CD8-positive, alpha-beta memory T cell (primary cell): ENCODE results near the gene CDK9. TPM values are rescaled to one million over a fixed set of nuclear protein-coding genes. Genes with fewer than 3 reads are reported as not detected.

Experiments used
- CTCF ChIA-PET: fragments of 350-600 bp; sonication (Branson Sonifier 250); formaldehyde crosslinking; loops from one replicate; lab custom pipeline; 2021; ENCODE audit warnings: antibody characterized with exemption; lab: Charles Lee
- POLR2A ChIA-PET: fragments of 350-600 bp; sonication (Branson Sonifier 250); formaldehyde crosslinking; loops from one replicate; lab custom pipeline; 2021; ENCODE audit warnings: antibody characterized with exemption; lab: Charles Lee
- DNase-seq, 5 donors: peaks; one replicate each; pipeline versions ENCODE4 v3.0.0 to v3.0.0-alpha.2; 2020 to 2022; ENCODE audit warnings: mixed read lengths in 1 of 5
- H3K27ac ChIP-seq: one replicate; pipeline ENCODE4 v1.7.0; 2013; ENCODE audit warnings: low read depth, mild to moderate bottlenecking, low read length, moderate library complexity
- H3K27me3 ChIP-seq: 2 replicates; pipeline ENCODE4 v1.7.0; 2013; ENCODE audit warnings: low read length, mild to moderate bottlenecking; ENCODE audit not compliant: insufficient read depth, poor library complexity, severe bottlenecking
- H3K36me3 ChIP-seq: 2 replicates; pipeline ENCODE4 v1.7.0; 2013; ENCODE audit warnings: mild to moderate bottlenecking, low read length, moderate library complexity; ENCODE audit not compliant: insufficient read depth
- H3K4me1 ChIP-seq: 2 replicates; pipeline ENCODE4 v1.7.0; 2013; ENCODE audit warnings: mild to moderate bottlenecking, low read length, moderate library complexity; ENCODE audit not compliant: insufficient read depth
- H3K4me3 ChIP-seq: 2 replicates; pipeline ENCODE4 v1.7.0; 2013; ENCODE audit warnings: mild to moderate bottlenecking, low read length
- H3K9me3 ChIP-seq: 2 replicates; pipeline ENCODE4 v1.7.0; 2013; ENCODE audit warnings: mild to moderate bottlenecking, low read length
- H3K27ac Mint-ChIP-seq, 8 donors: one replicate each; pipeline ENCODE4 v1.8.0; 2020 to 2021; ENCODE audit warnings: mixed read lengths in 8 of 8, mild to moderate bottlenecking in 6 of 8, inconsistent platforms in 3 of 8, moderate library complexity in 3 of 8
- H3K27me3 Mint-ChIP-seq, 2 donors: one replicate each; pipeline ENCODE4 v1.8.0; 2020 to 2021; ENCODE audit warnings: mixed read lengths in 2 of 2, mild to moderate bottlenecking in 1 of 2, moderate library complexity in 1 of 2
- H3K36me3 Mint-ChIP-seq, 3 donors: one replicate each; pipeline ENCODE4 v1.8.0; 2020 to 2021; ENCODE audit warnings: mixed read lengths in 3 of 3, inconsistent platforms in 1 of 3, mild to moderate bottlenecking in 1 of 3
- H3K4me1 Mint-ChIP-seq, 3 donors: one replicate each; pipeline ENCODE4 v1.8.0; 2020 to 2021; ENCODE audit warnings: mixed read lengths in 3 of 3, inconsistent platforms in 1 of 3, mild to moderate bottlenecking in 1 of 3
- H3K4me3 Mint-ChIP-seq, 7 donors: one replicate each; pipeline ENCODE4 v1.8.0; 2020 to 2021; ENCODE audit warnings: mixed read lengths in 7 of 7, mild to moderate bottlenecking in 6 of 7, moderate library complexity in 4 of 7, inconsistent platforms in 2 of 7
- H3K9me3 Mint-ChIP-seq, 5 donors: one replicate each; pipeline ENCODE4 v1.8.0; 2020 to 2022; ENCODE audit warnings: mixed read lengths in 5 of 5, mild to moderate bottlenecking in 3 of 5, moderate library complexity in 2 of 5, inconsistent platforms in 1 of 5
- polyA plus RNA-seq: library from polyadenylated mRNA; unstranded; fragments of 300-500 nt; fragmentation: Illumina TruSeq; gene quantifications from one replicate; pipeline ENCODE4 v1.2.3, GENCODE V29; 2021
- total RNA-seq, 2 experiments: library from RNA; stranded (reverse); gene quantifications; one replicate each; pipeline ENCODE4 v1.2.3, GENCODE V29; 2021

Gene CDK9
- total and polyA plus RNA-seq, 3 experiments from 2014 or later: 72.3 to 111 (median 108) TPM

DNA sequence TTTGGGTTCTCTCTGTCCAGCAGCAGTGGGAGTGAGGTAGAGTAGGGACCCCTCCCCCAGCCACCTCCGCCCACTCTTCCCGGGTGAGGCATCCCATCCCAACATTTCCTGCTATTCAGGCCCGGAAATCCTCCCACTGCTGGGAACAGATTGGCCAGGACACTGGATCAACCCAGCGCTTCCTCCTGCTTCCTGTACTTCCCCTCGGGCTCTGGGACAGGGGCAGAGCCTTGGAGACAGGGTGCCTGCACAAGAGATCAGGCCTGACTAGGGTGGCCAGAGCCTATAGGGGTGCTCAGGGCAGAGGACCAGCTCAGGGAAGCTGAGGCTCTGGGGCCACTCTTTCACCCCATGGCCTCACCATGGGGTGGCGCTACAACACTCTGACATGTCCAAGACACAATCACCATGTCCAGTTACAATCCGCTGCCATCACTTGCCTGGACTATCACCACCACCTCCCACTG lies 21.9 kb upstream of the CDK9 start:
- peak overlapping the region; percentile 57 to 94 (median 72) for H3K27ac Mint-ChIP-seq
- peaks cover 0 to 74% (median 11%) of the 10 kb centered on the region in 3 donors for H3K36me3 Mint-ChIP-seq
- peak in 1 of 5 donors; percentile 23 for DNase-seq
- H3K9me3 Mint-ChIP-seq: no peaks in the 10 kb centered on the region
- Histone ChIP-seq H3K4me3 (no peak overlapping the region), H3K36me3 (peaks cover 14% of the 10 kb centered on the region), H3K9me3 (no peaks in the 10 kb centered on the region), H3K27ac (no peak overlapping the region), H3K4me1 (peaks cover 58% of the 10 kb centered on the region), H3K27me3 (no peaks in the 10 kb centered on the region)
- ChIA-PET CTCF (interaction anchor here (1.6 to 3.4 kb wide), 2 partner anchors 20 to 106 kb away, joined by 7 to 18 read pairs; no protein-coding TSS in a partner anchor), POLR2A (no interaction called here)
- H3K27me3 Mint-ChIP-seq: peaks cover 0 to 3% of the 10 kb centered on the region in 2 donors
- peaks cover 60 to 80% (median 67%) of the 10 kb centered on the region in 3 donors for H3K4me1 Mint-ChIP-seq
- H3K4me3 Mint-ChIP-seq: peak overlapping the region in 1 of 7 donors; percentile 64

DNA sequence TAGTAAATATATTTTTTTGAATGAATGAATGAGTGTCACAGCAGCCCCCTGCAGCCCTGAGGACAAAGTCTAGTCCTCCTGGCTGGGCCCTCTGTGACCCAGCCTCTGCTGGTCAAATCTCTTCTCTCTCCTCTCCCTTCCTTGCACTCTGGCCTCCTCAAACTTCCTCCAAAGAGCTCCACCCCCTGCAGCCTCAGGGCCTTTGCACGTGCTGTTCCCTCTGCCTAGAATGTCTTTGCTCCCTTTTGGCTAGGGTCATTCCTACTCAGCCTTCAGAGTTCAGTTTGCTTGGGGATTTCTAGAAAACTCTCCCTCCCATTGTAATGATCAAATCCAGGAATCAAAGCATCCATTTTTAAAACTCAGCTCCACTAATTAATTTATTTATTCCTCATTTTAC lies 20.4 kb upstream of the CDK9 start:
- Mint-ChIP-seq H3K27me3 (peaks cover 0 to 3% of the 10 kb centered on the region in 2 donors), H3K4me3 (peak overlapping the region in 1 of 7 donors; percentile 45), H3K9me3 (no peaks in the 10 kb centered on the region), H3K4me1 (peaks cover 73 to 94% (median 80%) of the 10 kb centered on the region in 3 donors), H3K27ac (peak overlapping the region in 7 of 8 donors; percentile 68 to 96 (median 90)), H3K36me3 (peaks cover 0 to 69% (median 11%) of the 10 kb centered on the region in 3 donors)
- Histone ChIP-seq H3K4me3 (no peak overlapping the region), H3K4me1 (peaks cover 73% of the 10 kb centered on the region), H3K27ac (no peak overlapping the region), H3K9me3 (no peaks in the 10 kb centered on the region), H3K27me3 (no peaks in the 10 kb centered on the region), H3K36me3 (peaks cover 14% of the 10 kb centered on the region)
- ChIA-PET CTCF (interaction anchor here (0.6 to 3.7 kb wide), 3 partner anchors 10 to 105 kb away, joined by 3 to 27 read pairs (median 15); partner anchors contain the start of gene CDK9), POLR2A (no interaction called here)
- no peak for DNase-seq

- ChIA-PET CTCF (interaction anchor here (0.9 to 3.7 kb wide), 10 partner anchors 8 to 268 kb away, joined by 3 to 27 read pairs (median 6); partner anchors contain the start of genes CDK9, SH2D3C, ST6GALNAC4 and TOR2A), POLR2A (interaction anchor here (0.6 to 1.6 kb wide), 6 partner anchors 9 to 224 kb away, joined by 3 to 5 read pairs (median 4); no protein-coding TSS in a partner anchor)
- DNase-seq: no peak
- Histone ChIP-seq H3K4me3 (peak overlapping the region; percentile 38), H3K27me3 (no peaks in the 10 kb centered on the region), H3K36me3 (peaks cover 9% of the 10 kb centered on the region), H3K4me1 (peaks cover 89% of the 10 kb centered on the region), H3K27ac (no peak overlapping the region), H3K9me3 (no peaks in the 10 kb centered on the region)
- Mint-ChIP-seq H3K9me3 (no peaks in the 10 kb centered on the region), H3K4me1 (peaks cover 83 to 95% (median 93%) of the 10 kb centered on the region in 3 donors), H3K36me3 (peaks cover 0 to 70% (median 11%) of the 10 kb centered on the region in 3 donors), H3K27me3 (peaks cover 0 to 3% of the 10 kb centered on the region in 2 donors), H3K4me3 (peak overlapping the region; percentile 0 to 81 (median 76)), H3K27ac (peak overlapping the region; percentile 76 to 96 (median 91))
Measured at GRCh38 chr9:127767410-127767809, 18.4 kb upstream of the CDK9 start.

DNA sequence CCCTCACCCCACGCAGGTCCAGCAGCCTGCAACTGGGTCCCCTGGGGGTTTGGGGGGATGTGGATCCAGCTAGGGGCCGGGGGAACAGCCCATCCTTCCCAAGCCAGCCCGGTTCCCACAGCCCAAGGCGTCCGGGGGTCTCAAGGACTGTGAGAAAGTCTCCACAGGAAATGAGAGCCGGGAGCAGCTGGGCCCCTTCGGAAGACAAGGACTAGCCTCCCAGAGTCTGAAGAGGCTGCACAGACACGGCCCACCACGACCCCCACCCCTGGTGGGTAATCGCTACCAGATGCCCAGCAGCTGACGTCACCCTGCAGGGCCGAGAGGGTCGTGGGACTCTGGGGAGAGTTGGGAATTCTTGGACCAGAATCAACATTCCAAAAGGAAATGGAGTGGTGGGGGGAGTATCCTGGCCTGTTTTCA lies 17.9 kb upstream of the CDK9 start:
- Mint-ChIP-seq H3K27ac (peak overlapping the region; percentile 79 to 98 (median 90)), H3K36me3 (peaks cover 0 to 70% (median 11%) of the 10 kb centered on the region in 3 donors), H3K4me1 (peaks cover 78 to 90% (median 90%) of the 10 kb centered on the region in 3 donors), H3K4me3 (peak overlapping the region in 3 of 7 donors; percentile 44 to 79 (median 78)), H3K9me3 (no peaks in the 10 kb centered on the region), H3K27me3 (peaks cover 0 to 1% of the 10 kb centered on the region in 2 donors)
- no peaks in the 10 kb centered on the region for H3K9me3 ChIP-seq
- H3K27ac ChIP-seq: peak overlapping the region; percentile 8
- DNase-seq: no peak
- peak overlapping the region; percentile 38 for H3K4me3 ChIP-seq
- peaks cover 14% of the 10 kb centered on the region for H3K36me3 ChIP-seq
- H3K4me1 ChIP-seq: peaks cover 90% of the 10 kb centered on the region
- H3K27me3 ChIP-seq: no peaks in the 10 kb centered on the region
- POLR2A ChIA-PET: interaction anchor here (0.6 to 1.6 kb wide), 4 partner anchors 8 to 44 kb away, joined by 3 to 5 read pairs (median 4); no protein-coding TSS in a partner anchor
- CTCF ChIA-PET: interaction anchor here (0.9 to 3.7 kb wide), 10 partner anchors 8 to 268 kb away, joined by 3 to 27 read pairs (median 6); partner anchors contain the start of genes CDK9, SH2D3C, ST6GALNAC4 and TOR2A

DNA sequence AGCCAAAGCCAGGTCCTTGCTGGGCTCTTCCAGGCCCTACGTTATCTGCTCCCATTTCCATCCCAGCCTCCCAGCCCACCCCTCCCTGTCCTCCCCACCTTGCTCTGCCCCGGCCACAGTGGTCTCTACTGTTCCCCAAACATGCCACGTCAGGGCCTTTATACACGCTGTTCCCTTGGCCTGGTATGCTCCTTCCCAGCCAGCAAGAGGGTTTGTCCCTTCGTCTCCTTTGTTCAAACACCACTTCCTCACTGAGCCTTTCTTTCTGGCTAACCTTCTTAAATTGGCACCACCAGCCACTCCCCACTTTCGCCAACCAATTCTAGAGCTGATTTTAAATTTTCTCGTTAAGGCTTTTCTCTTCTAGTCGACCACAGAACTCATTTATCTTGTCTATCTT lies 17.1 kb upstream of the CDK9 start:
- Mint-ChIP-seq H3K9me3 (no peaks in the 10 kb centered on the region), H3K27ac (peak overlapping the region; percentile 79 to 98 (median 88)), H3K4me1 (peaks cover 72 to 87% (median 86%) of the 10 kb centered on the region in 3 donors), H3K36me3 (peaks cover 0 to 69% (median 8%) of the 10 kb centered on the region in 3 donors), H3K27me3 (peaks cover 0 to 1% of the 10 kb centered on the region in 2 donors), H3K4me3 (peak overlapping the region; percentile 33 to 81 (median 55))
- no peak for DNase-seq
- Histone ChIP-seq H3K27me3 (no peaks in the 10 kb centered on the region), H3K4me1 (peaks cover 89% of the 10 kb centered on the region), H3K4me3 (no peak overlapping the region), H3K9me3 (no peaks in the 10 kb centered on the region), H3K36me3 (peaks cover 19% of the 10 kb centered on the region), H3K27ac (peak overlapping the region; percentile 8)
- POLR2A ChIA-PET: interaction anchor here (0.6 to 3.7 kb wide), 4 partner anchors 10 to 856 kb away, joined by 3 to 54 read pairs (median 6); partner anchors contain the start of gene CDK9
- CTCF ChIA-PET: interaction anchor here (1.3 to 4.5 kb wide), 7 partner anchors 9 to 101 kb away, joined by 3 to 27 read pairs (median 6); partner anchors contain the start of genes CDK9, SH2D3C and TOR2A

GRCh38 chr9:127769101-127769500 lies 16.7 kb upstream of the CDK9 start:
- Mint-ChIP-seq H3K27me3 (peaks cover 0 to 1% of the 10 kb centered on the region in 2 donors), H3K4me1 (peaks cover 71 to 87% (median 86%) of the 10 kb centered on the region in 3 donors), H3K4me3 (peak overlapping the region; percentile 5 to 76 (median 55)), H3K36me3 (peaks cover 0 to 68% (median 10%) of the 10 kb centered on the region in 3 donors), H3K9me3 (no peaks in the 10 kb centered on the region), H3K27ac (peak overlapping the region; percentile 79 to 98 (median 88))
- ChIA-PET POLR2A (interaction anchor here (0.6 to 3.7 kb wide), 4 partner anchors 11 to 856 kb away, joined by 3 to 54 read pairs (median 6); partner anchors contain the start of genes CDK9 and TTC16), CTCF (interaction anchor here (0.7 to 4.5 kb wide), 9 partner anchors 9 to 101 kb away, joined by 3 to 69 read pairs (median 6); partner anchors contain the start of genes CDK9, SH2D3C and TOR2A)
- peaks cover 23% of the 10 kb centered on the region for H3K36me3 ChIP-seq
- peaks cover 85% of the 10 kb centered on the region for H3K4me1 ChIP-seq
- peak overlapping the region; percentile 6 for H3K27ac ChIP-seq
- H3K27me3 ChIP-seq: no peaks in the 10 kb centered on the region
- no peaks in the 10 kb centered on the region for H3K9me3 ChIP-seq
- no peak overlapping the region for H3K4me3 ChIP-seq
- no peak for DNase-seq

- Mint-ChIP-seq H3K27me3 (peaks cover 0 to under 1% of the 10 kb centered on the region in 2 donors), H3K4me3 (peak overlapping the region; percentile 80 to 96 (median 89)), H3K9me3 (no peaks in the 10 kb centered on the region), H3K4me1 (peaks cover 69 to 86% (median 82%) of the 10 kb centered on the region in 3 donors), H3K27ac (peak overlapping the region; percentile 86 to 99 (median 98)), H3K36me3 (peaks cover 0 to 65% (median 12%) of the 10 kb centered on the region in 3 donors)
- peaks cover 78% of the 10 kb centered on the region for H3K4me1 ChIP-seq
- H3K27ac ChIP-seq: peak overlapping the region; percentile 77
- no peaks in the 10 kb centered on the region for H3K9me3 ChIP-seq
- peak overlapping the region; percentile 71 for H3K4me3 ChIP-seq
- CTCF ChIA-PET: interaction anchor here (0.9 to 4.5 kb wide), 6 partner anchors 8 to 100 kb away, joined by 3 to 69 read pairs (median 14); partner anchors contain the start of genes CDK9, SH2D3C and TOR2A
- peaks cover 24% of the 10 kb centered on the region for H3K36me3 ChIP-seq
- no peaks in the 10 kb centered on the region for H3K27me3 ChIP-seq
- DNase-seq: no peak
- POLR2A ChIA-PET: interaction anchor here (0.7 to 3.7 kb wide), 5 partner anchors 14 to 54 kb away, joined by 3 to 54 read pairs (median 9); partner anchors contain the start of genes CDK9, TOR2A and TTC16
Measured at GRCh38 chr9:127769929-127770582, 15.8 kb upstream of the CDK9 start.
